ENCODE data around the gene BMPER.

DNA sequence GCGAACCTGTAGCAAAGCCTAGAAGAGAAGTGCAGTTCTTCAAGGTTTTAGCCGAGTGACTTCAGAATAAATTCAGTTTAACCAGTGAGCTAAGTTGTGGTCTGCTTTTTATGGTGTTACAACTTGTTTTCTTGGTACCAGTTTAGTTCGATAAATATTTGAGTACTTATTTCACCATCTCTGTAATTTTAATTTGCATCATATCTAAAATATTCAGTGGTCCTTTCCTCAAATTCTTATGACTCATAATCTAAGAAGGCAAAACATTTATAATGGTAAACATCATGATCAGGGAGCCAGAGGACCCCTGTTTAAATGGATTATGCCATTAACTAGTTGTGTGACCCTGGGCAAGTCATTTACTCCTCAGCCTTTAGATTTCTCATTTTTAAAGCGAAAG lies 4.1 kb upstream of the BMPER start:
- TF ChIP-seq GATA2 (IDR thresholded peaks at IDR 0.05; ENCODE audit: low read depth, low read length) (no peak), GATA3 (IDR thresholded peaks at IDR 0.05; ENCODE audit: low read depth, low read length) (no peak)

Data from SH-SY5Y (cell line).